ENCODE data around the gene IQSEC1. TPM values are rescaled to one million over a fixed set of nuclear protein-coding genes. Genes with fewer than 3 reads are reported as not detected.

The IQSEC1 gene
- total RNA-seq, 1 donor from 2014 or later: 34.2 TPM

DNA sequence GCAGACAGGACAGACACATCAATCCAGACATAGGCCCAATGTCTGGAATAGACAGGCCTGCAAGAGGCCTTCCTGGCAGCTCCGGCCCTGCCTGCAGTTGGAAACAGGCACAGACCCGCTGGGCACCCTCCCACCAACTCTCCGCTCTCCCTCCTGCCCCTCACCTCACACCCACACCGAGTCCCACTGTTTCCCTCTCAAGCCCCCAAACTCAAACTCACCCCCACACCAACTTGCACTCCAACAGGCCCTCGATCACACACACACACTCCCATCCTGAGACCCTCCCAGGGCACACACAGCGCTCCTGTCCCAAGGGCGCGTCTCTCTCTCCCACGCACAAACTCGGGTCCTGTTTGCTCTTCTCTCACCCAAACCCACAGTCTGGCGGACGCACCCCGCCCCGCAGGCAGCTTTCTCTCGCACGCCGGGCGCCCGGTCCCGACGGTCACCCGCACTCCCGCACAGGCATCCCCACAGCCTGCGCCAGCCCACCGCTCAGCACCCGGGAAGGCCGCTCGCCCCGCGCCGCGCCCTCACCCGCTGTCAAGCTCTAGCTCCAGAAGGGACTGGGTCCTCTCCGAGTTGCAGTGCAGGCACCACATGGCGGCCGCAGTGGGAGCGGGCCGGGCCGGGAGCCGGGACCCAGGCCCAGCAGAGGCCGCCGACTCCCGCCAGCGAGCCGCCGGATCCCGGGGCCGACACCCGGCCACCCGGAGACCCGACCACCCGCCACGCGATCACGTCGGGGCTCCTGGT is 106.2 kb downstream of the IQSEC1 start:
- H3K27ac Mint-ChIP-seq: peak overlapping the region; percentile 95
- H3K36me3 Mint-ChIP-seq (ENCODE audit: insufficient read depth): no peaks in the 10 kb centered on the region
- DNase-seq (ENCODE audit: low spot score, unreplicated experiment): no peak
- peak overlapping the region; percentile 91 for H3K4me3 Mint-ChIP-seq (ENCODE audit: low read depth)
- peaks cover 27% of the 10 kb centered on the region for H3K27me3 Mint-ChIP-seq
- peaks cover 40% of the 10 kb centered on the region for H3K4me1 Mint-ChIP-seq (ENCODE audit: low read depth)
- H3K9me3 Mint-ChIP-seq (ENCODE audit: low read depth): no peaks in the 10 kb centered on the region
- TF ChIP-seq, protein P1, sequence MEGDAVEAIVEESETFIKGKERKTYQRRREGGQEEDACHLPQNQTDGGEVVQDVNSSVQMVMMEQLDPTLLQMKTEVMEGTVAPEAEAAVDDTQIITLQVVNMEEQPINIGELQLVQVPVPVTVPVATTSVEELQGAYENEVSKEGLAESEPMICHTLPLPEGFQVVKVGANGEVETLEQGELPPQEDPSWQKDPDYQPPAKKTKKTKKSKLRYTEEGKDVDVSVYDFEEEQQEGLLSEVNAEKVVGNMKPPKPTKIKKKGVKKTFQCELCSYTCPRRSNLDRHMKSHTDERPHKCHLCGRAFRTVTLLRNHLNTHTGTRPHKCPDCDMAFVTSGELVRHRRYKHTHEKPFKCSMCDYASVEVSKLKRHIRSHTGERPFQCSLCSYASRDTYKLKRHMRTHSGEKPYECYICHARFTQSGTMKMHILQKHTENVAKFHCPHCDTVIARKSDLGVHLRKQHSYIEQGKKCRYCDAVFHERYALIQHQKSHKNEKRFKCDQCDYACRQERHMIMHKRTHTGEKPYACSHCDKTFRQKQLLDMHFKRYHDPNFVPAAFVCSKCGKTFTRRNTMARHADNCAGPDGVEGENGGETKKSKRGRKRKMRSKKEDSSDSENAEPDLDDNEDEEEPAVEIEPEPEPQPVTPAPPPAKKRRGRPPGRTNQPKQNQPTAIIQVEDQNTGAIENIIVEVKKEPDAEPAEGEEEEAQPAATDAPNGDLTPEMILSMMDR (IDR thresholded peaks at IDR 0.05; ENCODE audit: unreplicated experiment): no peak

DNA sequence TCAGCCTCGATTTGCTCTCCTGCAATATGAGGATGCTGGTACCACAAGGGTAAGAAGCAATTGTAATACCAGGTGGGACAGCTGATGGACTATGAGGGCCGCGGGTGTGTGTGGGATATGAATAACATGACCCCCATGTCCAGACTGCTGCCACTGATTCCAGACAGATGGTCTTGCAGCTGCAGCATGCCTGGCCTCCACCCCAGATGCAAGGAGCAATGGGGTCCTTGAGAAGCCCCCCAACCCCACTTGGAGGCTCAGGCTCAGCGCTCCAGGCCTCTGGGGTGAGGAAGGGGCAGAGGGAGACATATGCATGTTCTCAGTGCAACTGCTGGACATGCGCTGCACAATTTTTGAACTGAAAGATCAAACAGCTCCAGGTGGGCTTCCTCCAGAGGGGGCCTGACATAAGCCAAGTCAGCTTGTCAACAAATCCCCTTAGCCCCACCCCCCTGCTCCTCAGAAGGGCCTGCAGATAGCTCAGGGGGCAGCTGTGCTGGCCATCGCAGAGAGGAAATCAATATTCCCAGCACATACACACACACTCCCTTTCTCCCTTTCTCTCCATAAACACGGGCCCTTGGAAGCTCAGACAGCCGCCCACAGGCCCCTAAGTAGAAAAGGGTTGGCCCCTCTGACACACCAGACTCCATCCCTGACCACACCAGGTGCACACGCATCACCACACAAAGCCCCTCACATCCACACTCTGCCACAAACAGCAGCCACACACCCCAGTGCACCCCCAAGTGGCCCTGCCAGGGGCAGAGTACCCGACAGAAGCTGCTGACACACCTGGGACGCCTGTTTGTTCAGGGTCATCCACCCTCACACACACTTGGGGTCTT is 107.0 kb downstream of the IQSEC1 start:
- H3K27ac Mint-ChIP-seq: peak overlapping the region; percentile 95
- no peaks in the 10 kb centered on the region for H3K36me3 Mint-ChIP-seq (ENCODE audit: insufficient read depth)
- no peaks in the 10 kb centered on the region for H3K9me3 Mint-ChIP-seq (ENCODE audit: low read depth)
- peak; percentile 31 for DNase-seq (ENCODE audit: low spot score, unreplicated experiment)
- H3K4me1 Mint-ChIP-seq (ENCODE audit: low read depth): peaks cover 42% of the 10 kb centered on the region
- H3K4me3 Mint-ChIP-seq (ENCODE audit: low read depth): peak overlapping the region; percentile 91
- TF ChIP-seq, protein P1 (IDR thresholded peaks at IDR 0.05; ENCODE audit: unreplicated experiment): no peak
- H3K27me3 Mint-ChIP-seq: peaks cover 27% of the 10 kb centered on the region

DNA sequence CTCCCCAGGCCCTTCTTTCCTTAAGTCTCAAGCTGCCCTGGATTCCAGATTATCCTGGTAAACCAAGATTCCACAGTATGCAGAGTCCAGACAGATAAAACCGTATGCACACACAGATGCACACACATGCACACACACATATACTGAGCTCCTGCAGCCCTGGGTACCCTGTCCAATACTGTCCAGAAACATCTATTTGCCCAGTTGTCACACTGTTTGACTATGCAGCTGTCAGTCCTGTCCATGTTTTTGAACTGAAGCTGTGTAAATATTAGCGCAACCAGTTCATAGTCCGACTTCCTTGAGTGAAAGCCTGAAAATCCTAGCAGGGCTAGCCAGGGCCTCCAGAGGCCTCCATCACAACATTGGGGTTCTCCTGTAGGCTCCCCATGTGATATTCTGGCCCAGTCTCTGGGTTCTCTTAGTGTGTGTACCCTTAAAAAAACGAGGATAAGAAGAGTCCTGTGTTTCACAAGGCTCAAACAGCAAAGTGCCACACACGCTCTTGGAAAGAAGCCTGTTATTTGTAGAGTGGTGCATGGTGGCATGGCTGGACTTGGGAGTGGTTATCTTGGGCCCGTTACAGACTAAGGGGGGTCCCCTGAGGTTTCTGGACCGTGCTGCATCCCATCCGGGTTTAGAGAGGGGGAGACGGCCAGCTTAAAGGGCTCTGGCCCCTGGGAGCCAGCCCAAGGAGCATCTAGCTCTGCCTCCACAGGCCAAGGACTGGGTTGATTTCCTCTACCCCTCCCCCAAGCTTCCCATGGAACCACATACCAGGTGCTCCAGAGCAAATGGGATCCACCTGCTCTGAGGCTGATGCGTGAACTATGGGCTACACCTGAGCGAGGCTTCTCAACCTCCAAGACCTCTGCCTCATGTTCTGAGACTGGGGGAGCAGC is 108.3 kb downstream of the IQSEC1 start:
- H3K4me3 Mint-ChIP-seq (ENCODE audit: low read depth): peak overlapping the region; percentile 41
- no peaks in the 10 kb centered on the region for H3K9me3 Mint-ChIP-seq (ENCODE audit: low read depth)
- TF ChIP-seq, protein P1 (IDR thresholded peaks at IDR 0.05; ENCODE audit: unreplicated experiment): no peak
- peaks cover 17% of the 10 kb centered on the region for H3K27me3 Mint-ChIP-seq
- H3K27ac Mint-ChIP-seq: peak overlapping the region; percentile 95
- no peaks in the 10 kb centered on the region for H3K36me3 Mint-ChIP-seq (ENCODE audit: insufficient read depth)
- H3K4me1 Mint-ChIP-seq (ENCODE audit: low read depth): peaks cover 43% of the 10 kb centered on the region
- no peak for DNase-seq (ENCODE audit: low spot score, unreplicated experiment)

DNA sequence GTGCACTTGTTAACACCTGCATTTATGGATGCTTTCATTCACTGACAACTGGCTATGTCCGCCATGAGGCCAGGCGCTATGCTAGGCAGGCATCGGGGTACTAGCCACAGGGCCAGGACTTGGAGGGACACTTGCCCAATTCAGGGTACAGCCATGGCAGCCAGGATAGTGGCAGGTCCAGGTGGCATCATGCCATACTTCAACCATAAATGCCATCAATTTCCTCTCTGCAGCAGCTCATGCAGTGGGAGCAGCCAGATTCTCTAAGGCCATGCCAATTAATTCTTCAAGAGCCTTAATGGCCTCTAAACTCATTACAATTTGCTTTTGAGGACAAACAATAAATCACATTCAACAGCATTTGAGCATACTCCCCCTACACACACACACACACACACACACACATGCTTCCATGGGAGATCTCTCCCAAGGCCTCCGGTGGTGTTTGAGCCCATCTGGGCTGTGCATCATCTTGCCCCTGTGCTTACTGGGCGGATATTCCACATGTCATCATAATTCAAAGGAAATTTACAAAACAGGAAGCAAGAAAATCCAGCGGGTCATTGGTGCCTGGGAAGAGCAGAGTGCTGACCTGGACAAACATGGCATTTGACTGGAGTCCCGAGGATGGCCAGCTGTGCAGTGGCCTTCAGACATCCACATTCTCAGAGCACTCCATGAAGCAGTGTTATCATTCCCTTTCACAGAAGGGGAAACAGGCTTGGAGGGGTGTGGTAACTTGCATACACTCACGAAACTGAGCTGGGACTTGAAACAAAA is 109.1 kb downstream of the IQSEC1 start:
- Mint-ChIP-seq H3K27me3 (peaks cover 8% of the 10 kb centered on the region), H3K4me1 (ENCODE audit: low read depth) (peaks cover 45% of the 10 kb centered on the region), H3K36me3 (ENCODE audit: insufficient read depth) (no peaks in the 10 kb centered on the region), H3K4me3 (ENCODE audit: low read depth) (no peak overlapping the region), H3K27ac (peak overlapping the region; percentile 95), H3K9me3 (ENCODE audit: low read depth) (no peaks in the 10 kb centered on the region)
- TF ChIP-seq, protein P1 (IDR thresholded peaks at IDR 0.05; ENCODE audit: unreplicated experiment): no peak
- no peak for DNase-seq (ENCODE audit: low spot score, unreplicated experiment)
